ENCODE measurements around the gene ZNF507.
A peak's percentile ranks its signal among the peaks of the same experiment; 100 is the strongest.

Gene ZNF507

GRCh38 chr19:32345261-32346207, at the start of gene ZNF507:
Gene ZNF507 (plus strand): TSS chr19:32345610. CDS start chr19:32352831, 7,221 bp downstream.
- DNase-seq, result peak; percentile 58

DNA sequence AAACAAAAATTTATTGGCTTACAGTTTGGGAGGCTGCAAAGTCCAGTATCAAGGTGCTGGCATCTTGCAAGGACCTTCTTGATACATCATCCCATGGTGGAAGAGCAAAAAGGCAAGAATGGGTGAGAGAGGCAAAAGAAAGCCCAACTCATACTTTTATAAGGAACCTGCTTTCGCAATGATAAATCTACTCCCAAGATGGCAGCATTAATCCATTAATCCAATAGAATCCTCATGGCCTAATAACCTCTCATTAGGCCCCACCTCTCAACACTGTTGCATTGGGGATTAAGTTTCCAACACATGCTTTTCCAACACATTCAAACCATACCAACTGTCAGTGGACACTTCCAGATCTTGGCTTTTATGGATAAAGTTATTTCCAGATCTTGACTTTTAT, 48.7 kb upstream of the ZNF507 start:
- DNase-seq, result no peak

DNA sequence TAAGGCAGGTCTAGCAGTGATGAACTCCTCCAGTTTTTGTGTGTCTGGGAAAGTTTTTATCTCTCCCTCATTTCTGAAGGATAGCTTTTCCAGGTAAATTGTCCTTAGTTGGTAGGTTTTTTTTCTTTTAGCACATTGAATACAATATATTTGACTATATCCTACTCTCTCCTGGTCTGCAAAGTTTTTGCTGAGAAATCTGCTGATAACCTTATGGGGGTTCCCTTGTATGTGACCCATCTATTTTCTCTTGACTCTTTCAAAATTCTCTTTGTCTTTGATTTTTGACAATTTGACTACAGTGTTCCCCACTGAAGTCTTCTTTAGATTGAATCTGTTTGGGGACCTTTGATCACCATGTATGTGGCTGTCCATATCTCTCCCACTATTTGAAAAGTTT, 42.6 kb upstream of the ZNF507 start:
- no peak for DNase-seq

DNA sequence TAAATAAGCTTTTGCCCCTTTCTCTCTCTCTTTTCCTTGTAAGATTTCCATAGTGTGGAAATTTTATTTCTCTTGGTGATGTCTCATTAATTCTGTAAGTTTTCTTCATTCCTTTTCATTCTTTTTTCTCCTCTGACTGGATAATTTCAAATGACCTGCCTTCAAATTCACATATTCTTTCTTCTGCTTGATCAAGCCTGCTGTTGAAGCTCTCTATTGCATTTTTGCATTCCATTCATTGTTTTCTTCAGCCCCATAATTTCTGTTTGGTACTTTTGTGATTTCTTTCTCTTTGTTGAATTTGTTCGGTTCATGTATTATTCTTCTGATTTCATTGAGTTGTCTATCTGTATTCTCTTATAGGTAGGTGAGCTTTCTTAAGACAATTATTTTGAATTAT, 42.2 kb upstream of the ZNF507 start:
- DNase-seq, result no peak

GRCh38 chr19:32307591-32307990, 37.8 kb upstream of the ZNF507 start:
- no peak for DNase-seq

DNA sequence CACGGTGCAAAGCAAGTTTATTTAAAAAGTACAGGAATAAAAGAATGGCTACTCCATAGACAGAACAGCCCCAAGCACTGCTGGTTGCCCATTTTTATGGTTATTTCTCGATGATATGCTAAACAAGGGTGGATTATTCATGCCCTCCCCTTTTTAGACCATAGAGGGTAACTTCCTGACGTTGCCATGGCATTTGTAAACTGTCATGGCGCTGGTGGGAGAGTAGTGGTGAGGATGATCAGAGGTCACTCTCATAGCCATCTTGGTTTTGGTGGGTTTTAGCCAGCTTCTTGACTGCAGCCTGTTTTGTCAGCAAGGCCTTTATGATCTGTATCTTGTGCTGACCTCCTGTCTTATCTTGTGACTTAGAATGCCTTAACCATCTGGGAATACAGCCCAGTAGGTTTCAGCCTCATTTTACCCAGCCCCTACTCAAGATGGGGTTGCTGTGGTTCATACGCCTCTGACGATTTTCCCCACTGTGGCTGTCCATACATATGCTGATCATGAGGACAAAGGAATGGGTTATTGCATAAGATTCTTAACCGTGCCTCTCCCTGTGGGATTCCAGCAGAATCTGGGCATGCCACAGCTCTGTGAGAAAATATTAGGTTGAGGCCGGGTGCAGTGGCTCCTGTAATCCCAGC, 36.9 kb upstream of the ZNF507 start:
- DNase-seq, result no peak

- DNase-seq, result no peak
These were observed 35.6 kb upstream of the ZNF507 start for GRCh38 chr19:32309711-32310390.

DNA sequence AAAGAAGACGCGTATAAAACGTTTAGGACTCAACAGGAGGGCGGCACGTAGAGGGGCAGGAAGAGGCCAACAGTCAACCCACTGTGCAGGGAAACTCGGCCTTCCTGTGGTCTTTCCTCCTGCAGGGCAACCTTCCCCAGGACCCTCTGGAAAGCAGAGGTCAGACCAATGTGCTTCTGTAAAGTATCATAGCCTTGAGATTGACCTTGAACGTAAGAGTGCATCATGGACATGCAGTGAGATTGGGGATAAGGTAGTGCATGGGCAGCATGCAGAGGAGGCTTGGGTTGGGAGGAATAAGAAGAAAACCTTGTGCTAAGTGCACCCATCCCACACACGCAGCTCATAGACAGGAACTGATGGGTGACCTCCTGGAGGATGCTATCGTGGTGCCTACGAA, 34.0 kb upstream of the ZNF507 start:
- no peak for DNase-seq

GRCh38 chr19:32313569-32314265, 31.7 kb upstream of the ZNF507 start:
- no peak for DNase-seq

- no peak for DNase-seq
These were observed 29.4 kb upstream of the ZNF507 start for GRCh38 chr19:32316034-32316433.

DNA sequence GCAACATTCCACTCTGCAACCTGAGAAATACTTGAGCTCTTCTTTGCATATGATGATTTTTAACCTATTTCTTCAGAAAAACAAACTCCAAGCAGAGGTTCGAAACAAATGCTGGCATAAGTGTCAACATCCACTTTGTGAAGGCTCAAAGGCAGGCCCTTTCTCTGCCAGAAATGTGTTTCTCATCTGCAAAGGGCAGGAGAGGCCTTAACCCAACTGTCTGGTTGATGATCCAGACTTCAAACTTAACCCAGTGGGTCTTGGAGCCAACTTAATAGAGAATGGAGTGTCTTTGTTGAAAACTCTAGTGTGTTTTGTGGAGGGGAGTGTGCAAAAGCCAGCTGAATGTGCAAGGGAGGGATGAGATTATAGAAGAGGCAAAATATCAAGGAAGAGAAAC, 28.3 kb upstream of the ZNF507 start:
- DNase-seq, result no peak

DNA sequence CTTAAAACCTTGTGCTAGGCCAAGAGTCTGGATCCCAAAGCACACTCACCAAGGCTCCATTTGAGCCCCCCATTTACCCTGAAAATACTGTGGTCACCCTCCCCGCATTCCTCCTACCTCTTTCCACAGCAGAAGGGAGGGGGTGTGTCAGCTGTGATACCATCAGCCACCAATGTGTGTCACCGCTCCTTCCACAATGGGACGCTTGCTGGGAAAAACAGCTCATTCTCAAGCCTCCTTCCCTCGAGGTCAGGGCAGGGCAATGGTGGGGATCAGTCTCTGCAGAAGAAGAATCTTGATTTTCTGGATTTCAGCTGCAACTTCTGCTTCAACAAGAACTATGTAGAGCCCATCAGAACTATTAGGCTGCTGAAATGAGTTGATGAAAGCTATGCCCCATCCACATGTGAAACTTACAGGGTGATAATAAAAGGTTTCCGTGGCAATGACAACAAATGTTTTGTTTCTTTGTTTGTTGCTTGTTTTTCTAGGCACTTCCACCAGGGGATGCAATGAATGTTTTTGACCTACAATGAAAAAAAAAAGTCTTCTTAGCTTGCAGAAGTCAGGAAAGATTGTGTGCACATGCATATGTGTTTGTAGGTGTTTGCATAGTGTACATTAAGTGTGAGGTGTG, 26.4 kb upstream of the ZNF507 start:
- DNase-seq, result no peak

DNA sequence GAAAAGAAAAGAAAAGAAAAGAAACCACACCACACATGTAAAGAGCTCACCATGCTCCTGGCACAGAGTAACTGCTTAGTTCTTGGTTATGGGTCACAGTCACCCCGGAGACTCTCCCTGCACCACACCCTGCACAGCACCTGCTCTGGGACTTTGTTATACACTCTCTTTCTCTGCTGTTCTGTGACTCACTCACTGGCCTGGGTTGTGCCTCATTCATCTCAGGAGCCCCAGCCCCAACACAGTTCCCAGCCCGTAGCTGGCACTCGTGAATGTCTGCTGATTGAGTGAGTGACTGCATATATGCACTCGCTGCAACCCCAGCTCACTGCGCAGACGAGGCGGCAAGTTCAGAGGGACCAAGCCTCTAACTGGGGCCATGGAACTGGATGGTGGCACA, 22.9 kb upstream of the ZNF507 start:
- no peak for DNase-seq

DNA sequence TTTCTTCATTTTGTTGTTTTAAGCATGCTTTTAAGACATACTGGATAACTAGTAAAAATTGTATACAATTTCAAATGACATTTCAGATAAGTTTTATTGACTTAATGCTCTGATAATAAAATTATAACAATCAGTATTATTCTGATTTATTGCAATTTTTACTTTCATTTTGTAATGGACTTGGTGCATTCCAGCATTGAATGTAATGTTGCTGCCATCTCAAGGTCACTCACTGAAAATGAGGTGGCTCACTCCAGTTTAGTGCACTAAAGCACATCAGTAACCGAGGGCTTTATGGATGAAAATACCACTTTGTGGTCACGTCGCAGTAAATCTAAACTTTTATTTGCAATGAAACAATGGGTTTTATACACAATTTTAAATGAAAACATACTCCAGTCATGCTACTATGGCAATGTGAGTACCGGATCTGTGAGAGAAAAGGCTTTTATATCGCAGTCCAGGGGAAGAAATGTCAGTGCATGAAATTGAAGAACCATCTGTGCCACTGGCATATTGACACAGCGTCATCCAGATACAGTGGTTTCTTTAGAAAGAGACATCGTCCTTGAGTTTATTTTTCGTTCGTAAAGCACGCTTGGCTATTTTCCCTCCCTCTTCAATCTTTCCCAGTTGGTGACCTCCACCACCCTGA, 20.7 kb upstream of the ZNF507 start:
- DNase-seq, result no peak

DNA sequence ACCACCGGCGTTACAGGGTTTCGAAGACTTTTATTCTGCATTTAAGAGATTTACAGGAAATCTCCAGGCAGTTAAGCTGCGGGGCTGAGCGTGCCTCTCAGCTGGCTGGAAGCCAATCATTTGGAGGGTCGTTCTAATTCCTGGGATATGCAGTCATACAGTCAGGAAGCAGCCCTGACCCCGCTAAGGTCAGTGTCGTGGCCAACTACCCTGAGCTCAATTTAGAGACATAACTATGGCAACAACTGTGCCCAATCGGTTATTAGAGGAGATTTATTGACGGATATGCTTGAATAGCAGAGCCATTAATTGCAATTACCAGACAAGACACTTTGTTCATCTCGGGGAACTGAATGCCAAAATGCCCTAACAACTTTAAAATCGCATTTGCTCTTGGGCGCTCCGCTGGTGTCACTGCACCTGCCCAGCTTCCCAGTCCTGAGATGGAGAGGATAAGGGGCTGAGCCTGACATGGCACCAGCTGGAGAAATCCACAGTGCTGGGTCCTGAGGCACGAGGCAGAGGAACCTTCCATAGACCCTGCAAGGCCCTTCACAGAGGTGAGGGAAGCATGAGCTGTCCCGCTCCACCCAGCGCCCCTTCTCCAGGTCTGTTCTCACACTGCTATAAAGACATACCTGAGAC, 15.1 kb upstream of the ZNF507 start:
- DNase-seq, result no peak

- DNase-seq, result no peak
These were observed 12.2 kb upstream of the ZNF507 start for GRCh38 chr19:32333227-32333626.

DNA sequence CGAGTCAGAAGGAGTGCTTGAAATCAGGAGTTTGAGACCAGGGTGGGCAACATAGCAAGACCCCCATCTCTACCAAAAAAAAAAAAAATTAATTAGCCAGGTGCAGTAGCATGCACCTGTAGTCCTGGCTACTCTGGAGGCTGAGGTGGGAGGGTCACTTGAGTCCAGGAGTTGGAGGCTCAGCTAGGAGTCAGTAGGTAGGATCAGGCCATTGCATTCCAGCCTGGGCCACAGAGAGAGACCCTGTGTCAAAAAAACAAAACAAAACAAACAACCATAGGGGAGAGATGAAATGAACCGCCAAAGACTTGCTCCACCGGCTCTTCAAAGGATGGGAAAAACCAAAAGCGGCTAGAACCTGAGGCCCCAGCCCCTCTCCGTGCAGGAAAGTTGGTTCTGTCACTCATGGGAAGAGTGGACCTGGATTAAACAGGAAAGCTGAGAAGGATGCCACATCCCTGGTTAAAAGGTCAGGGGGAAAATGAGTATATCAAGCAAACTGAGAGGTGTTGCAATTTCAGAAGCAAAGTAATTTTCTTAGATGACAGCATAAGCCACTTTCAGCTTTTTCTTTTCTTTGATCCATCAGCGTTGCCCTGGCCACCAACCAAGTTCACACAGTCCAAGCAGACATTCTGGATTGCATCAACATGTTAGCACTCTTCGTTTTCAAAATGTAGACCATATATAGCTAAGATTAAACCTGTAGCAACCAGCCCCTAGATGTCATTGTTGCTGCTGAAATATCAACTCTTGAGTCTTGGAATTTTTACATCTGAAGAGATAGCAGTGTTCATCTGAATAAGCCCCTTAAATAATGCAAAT, 8.9 kb upstream of the ZNF507 start:
- no peak for DNase-seq

- no peak for DNase-seq
These were observed 8.2 kb upstream of the ZNF507 start for GRCh38 chr19:32337084-32337808.

GRCh38 chr19:32339423-32339822, 6.0 kb upstream of the ZNF507 start:
- DNase-seq, result no peak

Data from NCI-H2107 (cell line).